Stomach (tissue), 4 donors: Measurements from ENCODE around the gene CYSTM1.

Source experiments
- EP300 ChIP-seq: sonication (generic); formaldehyde crosslinking; IDR thresholded peaks from one replicate; pipeline ENCODE4 v1.6.1; 2017; ENCODE audit warnings: antibody characterized with exemption
- POLR2A ChIP-seq, 4 donors: fragments of 450-650 bp; IDR thresholded peaks; one replicate each; pipeline ENCODE4 v1.6.1; 2016; ENCODE audit warnings: antibody characterized with exemption in 4 of 4, control low read depth in 2 of 4, mild to moderate bottlenecking in 1 of 4, moderate library complexity in 1 of 4
- POLR2AphosphoS5 ChIP-seq, 3 donors: sonication (generic); formaldehyde crosslinking; IDR thresholded peaks; one replicate each; pipeline ENCODE4 v1.6.1; 2016; ENCODE audit warnings: antibody characterized with exemption in 3 of 3
- TF ChIP-seq, protein P1 (sequence below), 7 experiments: fragments of 450-650 bp in 4 of 7; fragments of 200-600 bp in 3 of 7; sonication (generic) in 3 of 7; IDR thresholded peaks; one replicate each; pipeline ENCODE4 v1.5.1; 2016 to 2019; ENCODE audit warnings: antibody characterized with exemption in 7 of 7, control low read depth in 2 of 7, mild to moderate bottlenecking in 1 of 7

- TF ChIP-seq, protein P1, sequence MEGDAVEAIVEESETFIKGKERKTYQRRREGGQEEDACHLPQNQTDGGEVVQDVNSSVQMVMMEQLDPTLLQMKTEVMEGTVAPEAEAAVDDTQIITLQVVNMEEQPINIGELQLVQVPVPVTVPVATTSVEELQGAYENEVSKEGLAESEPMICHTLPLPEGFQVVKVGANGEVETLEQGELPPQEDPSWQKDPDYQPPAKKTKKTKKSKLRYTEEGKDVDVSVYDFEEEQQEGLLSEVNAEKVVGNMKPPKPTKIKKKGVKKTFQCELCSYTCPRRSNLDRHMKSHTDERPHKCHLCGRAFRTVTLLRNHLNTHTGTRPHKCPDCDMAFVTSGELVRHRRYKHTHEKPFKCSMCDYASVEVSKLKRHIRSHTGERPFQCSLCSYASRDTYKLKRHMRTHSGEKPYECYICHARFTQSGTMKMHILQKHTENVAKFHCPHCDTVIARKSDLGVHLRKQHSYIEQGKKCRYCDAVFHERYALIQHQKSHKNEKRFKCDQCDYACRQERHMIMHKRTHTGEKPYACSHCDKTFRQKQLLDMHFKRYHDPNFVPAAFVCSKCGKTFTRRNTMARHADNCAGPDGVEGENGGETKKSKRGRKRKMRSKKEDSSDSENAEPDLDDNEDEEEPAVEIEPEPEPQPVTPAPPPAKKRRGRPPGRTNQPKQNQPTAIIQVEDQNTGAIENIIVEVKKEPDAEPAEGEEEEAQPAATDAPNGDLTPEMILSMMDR (IDR thresholded peaks at IDR 0.05) = no peak
- TF ChIP-seq POLR2A (IDR thresholded peaks at IDR 0.05) (no peak), POLR2AphosphoS5 (IDR thresholded peaks at IDR 0.05) (no peak), EP300 (no peak)
Observed at GRCh38 chr5:140153905-140154304, 21.1 kb upstream of the CYSTM1 start.
